HG02938 (cell line): Measurements from ENCODE around the gene NOL12.

Experiments used
- ATAC-seq: cut with Tn5 transposase; IDR thresholded peaks from one replicate; pipeline ENCODE4 v1.9.1; 2021; ENCODE audit warnings: mild to moderate bottlenecking, moderate library complexity; ENCODE audit not compliant: unreplicated experiment

The NOL12 gene

GRCh38 chr22:37659066-37659896, 26.9 kb upstream of the NOL12 start:
- no peak for ATAC-seq

- ATAC-seq, result no peak
Measured at GRCh38 chr22:37659897-37660708, 26.0 kb upstream of the NOL12 start.

- ATAC-seq, result no peak
Measured at GRCh38 chr22:37660709-37661045, 25.5 kb upstream of the NOL12 start.

GRCh38 chr22:37661160-37661924, 24.8 kb upstream of the NOL12 start:
- no peak for ATAC-seq

- no peak for ATAC-seq
Measured at GRCh38 chr22:37662039-37662438, 24.1 kb upstream of the NOL12 start.

GRCh38 chr22:37663521-37664140, 22.5 kb upstream of the NOL12 start:
- no peak for ATAC-seq

GRCh38 chr22:37664249-37665101, 21.7 kb upstream of the NOL12 start:
- no peak for ATAC-seq

GRCh38 chr22:37665487-37665886, 20.7 kb upstream of the NOL12 start:
- ATAC-seq, result no peak

- ATAC-seq, result no peak
Measured at GRCh38 chr22:37669586-37669985, 16.6 kb upstream of the NOL12 start.

GRCh38 chr22:37672206-37672919, 13.8 kb upstream of the NOL12 start:
- no peak for ATAC-seq

GRCh38 chr22:37672920-37673455, 13.2 kb upstream of the NOL12 start:
- ATAC-seq, result no peak

GRCh38 chr22:37674248-37674647, 11.9 kb upstream of the NOL12 start:
- no peak for ATAC-seq

- no peak for ATAC-seq
Measured at GRCh38 chr22:37674951-37675929, 10.9 kb upstream of the NOL12 start, which contains the start of gene LGALS1. Gene LGALS1 (plus strand): TSS chr22:37675636. CDS start chr22:37675703, 67 bp downstream.

- ATAC-seq, result no peak
Measured at GRCh38 chr22:37675930-37676735, 10.0 kb upstream of the NOL12 start.

- peak; percentile 61 for ATAC-seq
Measured at GRCh38 chr22:37676736-37677492, 9.2 kb upstream of the NOL12 start.

- ATAC-seq, result no peak
Measured at GRCh38 chr22:37677493-37677974, 8.6 kb upstream of the NOL12 start.
